H9 (cell line): ENCODE data around the gene ATP6V1G3. TPM values are rescaled to one million over a fixed set of nuclear protein-coding genes. Genes with fewer than 3 reads are reported as not detected.

Experiments used
- DNase-seq: peaks from one replicate; pipeline ENCODE4 v3.0.0-alpha.2; 2017
- H2AFZ ChIP-seq: one replicate; pipeline ENCODE4 v1.6.1; 2013; ENCODE audit warnings: mild to moderate bottlenecking, low read length, control low read depth, moderate library complexity
- H2AK5ac ChIP-seq: 2 replicates; pipeline ENCODE4 v1.6.1; 2013; ENCODE audit warnings: low read length, control low read depth, mixed read lengths; ENCODE audit not compliant: insufficient read length
- H2BK120ac ChIP-seq: one replicate; pipeline ENCODE4 v1.6.1; 2013; ENCODE audit warnings: low read depth, mild to moderate bottlenecking, low read length, control low read depth, inconsistent platforms; ENCODE audit not compliant: poor library complexity, severe bottlenecking
- H2BK12ac ChIP-seq: 2 replicates; pipeline ENCODE4 v1.6.1; 2013; ENCODE audit warnings: low read length, control low read depth, mixed read lengths, low read depth; ENCODE audit not compliant: insufficient read length
- H2BK15ac ChIP-seq: 2 replicates; pipeline ENCODE4 v1.6.1; 2013; ENCODE audit warnings: low read depth, low read length, control low read depth
- H2BK20ac ChIP-seq: one replicate; pipeline ENCODE4 v1.6.1; 2013; ENCODE audit warnings: low read depth, mild to moderate bottlenecking, low read length, control low read depth, inconsistent platforms; ENCODE audit not compliant: poor library complexity, severe bottlenecking
- H2BK5ac ChIP-seq: 2 replicates; pipeline ENCODE4 v1.6.1; 2013; ENCODE audit warnings: low read length, control low read depth, mixed read lengths; ENCODE audit not compliant: insufficient read length
- H3K14ac ChIP-seq: 2 replicates; pipeline ENCODE4 v1.6.1; 2013; ENCODE audit warnings: low read length, control low read depth; ENCODE audit not compliant: insufficient read depth
- H3K18ac ChIP-seq: 2 replicates; pipeline ENCODE4 v1.6.1; 2013; ENCODE audit warnings: low read depth, mild to moderate bottlenecking, mixed read lengths, low read length, control low read depth; ENCODE audit not compliant: insufficient read length
- H3K23ac ChIP-seq: 2 replicates; pipeline ENCODE4 v1.6.1; 2013; ENCODE audit warnings: low read length, control low read depth, mixed read lengths, low read depth; ENCODE audit not compliant: insufficient read length
- H3K23me2 ChIP-seq: 2 replicates; pipeline ENCODE4 v1.6.1; 2013; ENCODE audit warnings: low read depth, mild to moderate bottlenecking, mixed read lengths, low read length, control low read depth; ENCODE audit not compliant: insufficient read length, poor library complexity, severe bottlenecking
- H3K27ac ChIP-seq: 2 replicates; pipeline ENCODE4 v1.5.1; 2013; ENCODE audit warnings: low read length, control low read depth, mixed read lengths, low read depth; ENCODE audit not compliant: insufficient read length
- H3K27me3 ChIP-seq: 2 replicates; pipeline ENCODE4 v1.6.1; 2013; ENCODE audit warnings: low read length, control low read depth, inconsistent platforms; ENCODE audit not compliant: insufficient read depth
- H3K4ac ChIP-seq: 2 replicates; pipeline ENCODE4 v1.6.1; 2013; ENCODE audit warnings: low read depth, mild to moderate bottlenecking, control low read depth, inconsistent platforms, low read length, moderate library complexity
- H3K4me1 ChIP-seq: 2 replicates; pipeline ENCODE4 v1.6.1; 2013; ENCODE audit warnings: low read length, control low read depth, inconsistent platforms; ENCODE audit not compliant: insufficient read depth
- H3K4me2 ChIP-seq: 2 replicates; pipeline ENCODE4 v1.6.1; 2013; ENCODE audit warnings: low read length, control low read depth, mixed read lengths; ENCODE audit not compliant: insufficient read length, insufficient read depth
- H3K56ac ChIP-seq: 2 replicates; pipeline ENCODE4 v1.6.1; 2013; ENCODE audit warnings: low read depth, mild to moderate bottlenecking, mixed read lengths, low read length, control low read depth; ENCODE audit not compliant: insufficient read length
- H3K79me1 ChIP-seq: 2 replicates; pipeline ENCODE4 v1.6.1; 2013; ENCODE audit warnings: low read depth, mild to moderate bottlenecking, moderate library complexity, low read length, control low read depth, inconsistent platforms; ENCODE audit not compliant: insufficient read depth, poor library complexity, severe bottlenecking
- H3K79me2 ChIP-seq: 2 replicates; pipeline ENCODE4 v1.6.1; 2013; ENCODE audit warnings: low read length, control low read depth, inconsistent platforms; ENCODE audit not compliant: insufficient read depth
- H3K9ac ChIP-seq: 2 replicates; pipeline ENCODE4 v1.6.1; 2013; ENCODE audit warnings: low read length, control low read depth, mixed read lengths; ENCODE audit not compliant: insufficient read length; ENCODE audit errors: extremely low read depth
- H3K9me3 ChIP-seq: one replicate; pipeline ENCODE4 v1.6.1; 2013; ENCODE audit warnings: low read depth, low read length, inconsistent platforms; ENCODE audit not compliant: control insufficient read depth
- H3T11ph ChIP-seq: one replicate; pipeline ENCODE4 v1.6.1; 2013; ENCODE audit warnings: mild to moderate bottlenecking, low read length, control low read depth, inconsistent platforms
- H4K20me1 ChIP-seq: one replicate; pipeline ENCODE4 v1.6.1; 2013; ENCODE audit not compliant: control insufficient read depth, insufficient read length, insufficient read depth
- H4K5ac ChIP-seq: 2 replicates; pipeline ENCODE4 v1.6.1; 2013; ENCODE audit warnings: low read depth, mild to moderate bottlenecking, mixed read lengths, low read length, control low read depth; ENCODE audit not compliant: insufficient read length
- H4K8ac ChIP-seq: replicated peaks from 2 replicates; pipeline ENCODE4 v1.6.1; 2013; ENCODE audit warnings: low read length, control low read depth, mixed read lengths, low read depth; ENCODE audit not compliant: insufficient read length
- H4K91ac ChIP-seq: 2 replicates; pipeline ENCODE4 v1.6.1; 2013; ENCODE audit warnings: low read depth, mild to moderate bottlenecking, moderate library complexity, mixed read lengths, low read length, control low read depth; ENCODE audit not compliant: insufficient read length
- H3K27ac Mint-ChIP-seq, 3 experiments: 2 replicates in 2 of 3; 3 replicates in 1 of 3; pipeline ENCODE4 v1.8.0; 2020 to 2021; ENCODE audit warnings: mixed read lengths in 3 of 3, mild to moderate bottlenecking in 1 of 3, moderate library complexity in 1 of 3
- H3K27me3 Mint-ChIP-seq: 2 replicates; pipeline ENCODE4 v1.8.0; 2021; ENCODE audit warnings: low read depth, mild to moderate bottlenecking, moderate library complexity, mixed read lengths
- H3K36me3 Mint-ChIP-seq, 3 experiments: 2 replicates in 2 of 3; 3 replicates in 1 of 3; pipeline ENCODE4 v1.8.0; 2020 to 2021; ENCODE audit warnings: low read depth in 3 of 3, mixed read lengths in 3 of 3; ENCODE audit not compliant: insufficient read depth in 1 of 3
- H3K4me1 Mint-ChIP-seq, 2 experiments: 2 replicates each; pipeline ENCODE4 v1.8.0; 2020; ENCODE audit warnings: mixed read lengths in 2 of 2
- H3K4me3 Mint-ChIP-seq, 2 experiments: 2 replicates in 1 of 2; 3 replicates in 1 of 2; pipeline ENCODE4 v1.8.0; 2020 to 2021; ENCODE audit warnings: mild to moderate bottlenecking in 2 of 2, mixed read lengths in 2 of 2, moderate library complexity in 1 of 2
- H3K9me3 Mint-ChIP-seq, 2 experiments: 2 replicates in 1 of 2; 3 replicates in 1 of 2; pipeline ENCODE4 v1.8.0; 2020; ENCODE audit warnings: mild to moderate bottlenecking in 2 of 2, mixed read lengths in 2 of 2, moderate library complexity in 1 of 2
- CTCF ChIP-seq: fragments of 200-600 bp; sonication (generic); conservative IDR thresholded peaks from 3 replicates; pipeline ENCODE4 v1.8.0; 2021; ENCODE audit warnings: antibody characterized with exemption, mild to moderate bottlenecking
- WGBS: extraction: QIAGEN DNeasy Blood & Tissue Kit; methylation state at CpG from one replicate; pipeline ENCODE4 v1.1.7; 2013; ENCODE audit warnings: missing lambda C conversion rate, low lambda C conversion rate, mixed read lengths; ENCODE audit not compliant: insufficient read length; ENCODE audit errors: extremely low coverage; 5-methylcytosine and 5-hydroxymethylcytosine counted together
- total RNA-seq: library from RNA; stranded (reverse); gene quantifications from 2 replicates; pipeline ENCODE4 v1.2.1, GENCODE V29; 2021

The ATP6V1G3 gene
- total RNA-seq, 1 experiment from 2014 or later: not detected

GRCh38 chr1:198574325-198574724 is 33.8 kb upstream of the ATP6V1G3 start:
- H3T11ph ChIP-seq: no peak overlapping the region
- H2BK15ac ChIP-seq: no peak overlapping the region
- no peak overlapping the region for H4K5ac ChIP-seq
- H2BK120ac ChIP-seq: no peak overlapping the region
- Mint-ChIP-seq H3K9me3 (no peaks in the 10 kb centered on the region), H3K4me1 (no peaks in the 10 kb centered on the region), H3K36me3 (no peaks in the 10 kb centered on the region; a peak in 1 of 7 replicates), H3K27me3 (no peaks in the 10 kb centered on the region), H3K4me3 (no peak overlapping the region), H3K27ac (no peak overlapping the region)
- H2AK5ac ChIP-seq: no peak overlapping the region
- H3K23ac ChIP-seq: no peak overlapping the region
- H3K4ac ChIP-seq: no peak overlapping the region
- H3K18ac ChIP-seq: no peak overlapping the region
- no peak for TF ChIP-seq CTCF
- no peaks in the 10 kb centered on the region for H3K79me2 ChIP-seq
- H3K79me1 ChIP-seq: no peaks in the 10 kb centered on the region
- H3K27me3 ChIP-seq: no peaks in the 10 kb centered on the region
- no peak overlapping the region for H4K91ac ChIP-seq
- no peaks in the 10 kb centered on the region for H3K23me2 ChIP-seq
- no peak overlapping the region for H3K56ac ChIP-seq
- H2BK5ac ChIP-seq: no peak overlapping the region
- H3K9ac ChIP-seq: no peak overlapping the region
- H2BK20ac ChIP-seq: no peak overlapping the region
- WGBS: no CpG with 5 or more reads among the region's 1 CpG
- DNase-seq: no peak
- no peak overlapping the region for H3K4me2 ChIP-seq
- no peaks in the 10 kb centered on the region for H3K4me1 ChIP-seq
- H4K8ac ChIP-seq: no peak overlapping the region
- no peak overlapping the region for H2AFZ ChIP-seq
- no peaks in the 10 kb centered on the region for H3K9me3 ChIP-seq
- H3K14ac ChIP-seq: no peak overlapping the region
- H3K27ac ChIP-seq: no peak overlapping the region
- no peaks in the 10 kb centered on the region for H4K20me1 ChIP-seq
- no peak overlapping the region for H2BK12ac ChIP-seq
